Transverse colon (tissue), 4 donors: ENCODE results near the gene ADGRL2. TPM values are rescaled to one million over a fixed set of nuclear protein-coding genes. Genes with fewer than 3 reads are reported as not detected.

Experiments used
- DNase-seq: peaks from one replicate; pipeline ENCODE4 v3.0.0-alpha.2; 2019
- H3K27ac ChIP-seq, 4 donors: fragments of 200-600 bp; sonication (generic); 2 replicates each; pipeline ENCODE4 v1.5.1; 2016 to 2018; ENCODE audit warnings: inconsistent platforms in 4 of 4
- H3K27me3 ChIP-seq: fragments of 200-600 bp; sonication (generic); 2 replicates; pipeline ENCODE4 v1.5.1; 2017; ENCODE audit warnings: inconsistent platforms
- H3K36me3 ChIP-seq, 4 donors: fragments of 200-600 bp; sonication (generic); 2 replicates each; pipeline ENCODE4 v1.5.1; 2017 to 2019; ENCODE audit warnings: inconsistent platforms in 4 of 4
- H3K4me1 ChIP-seq, 4 donors: fragments of 200-600 bp; sonication (generic); 2 replicates each; pipeline ENCODE4 v1.5.1; 2017 to 2020; ENCODE audit warnings: inconsistent platforms in 4 of 4
- H3K4me3 ChIP-seq, 4 donors: fragments of 200-600 bp; sonication (generic); 1 replicate in 1 of 4; 2 replicates in 3 of 4; pipeline versions ENCODE4 v1.5.1 to v1.6.1; 2017 to 2019; ENCODE audit warnings: inconsistent platforms in 4 of 4
- H3K9me3 ChIP-seq, 2 donors: fragments of 200-600 bp; sonication (generic); 2 replicates each; pipeline ENCODE4 v1.5.1; 2017 to 2019; ENCODE audit warnings: inconsistent platforms in 2 of 2
- CTCF ChIP-seq, 5 experiments: fragments of 200-600 bp in 3 of 5; fragments of 450-650 bp in 2 of 5; sonication (generic) in 3 of 5; IDR thresholded peaks; 1 replicate in 2 of 5; 2 replicates in 3 of 5; pipeline ENCODE4 v1.5.1; 2016 to 2017; ENCODE audit warnings: antibody characterized with exemption in 5 of 5, inconsistent platforms in 3 of 5, mild to moderate bottlenecking in 2 of 5, moderate library complexity in 1 of 5
- EP300 ChIP-seq: sonication (generic); formaldehyde crosslinking; IDR thresholded peaks from one replicate; pipeline ENCODE4 v1.6.1; 2017; ENCODE audit warnings: antibody characterized with exemption, low read depth
- POLR2A ChIP-seq: fragments of 450-650 bp; IDR thresholded peaks from one replicate; pipeline ENCODE4 v1.6.1; 2016; ENCODE audit warnings: antibody characterized with exemption, mild to moderate bottlenecking, moderate library complexity
- POLR2AphosphoS5 ChIP-seq, 3 donors: sonication (generic); formaldehyde crosslinking; IDR thresholded peaks; one replicate each; pipeline ENCODE4 v1.6.1; 2016; ENCODE audit warnings: antibody characterized with exemption in 3 of 3
- WGBS, 2 donors: methylation state at CpG; one replicate each; pipeline ENCODE4 v1.1.5; 2018; ENCODE audit warnings: low coverage in 1 of 2; 5-methylcytosine and 5-hydroxymethylcytosine counted together
- in situ Hi-C, 4 donors: fragments of 200-750 bp; cut with MboI; loops; one replicate each; pipeline versions ENCODE4 v1.15.0 to v1.15.1; 2017; ENCODE audit warnings: low sequenced_read_pairs in 3 of 4, low pct_ligation_motif_present in 1 of 4, low pct_unique_long_range_greater_than_20kb in 1 of 4
- intact Hi-C: fragments of 100-400 bp; cut with DNase I; formaldehyde crosslinking; loops from one replicate; pipeline ENCODE4 v1.15.1; 2023; ENCODE audit warnings: low total_unique reads
- total RNA-seq, 4 donors: library from RNA; depleted of rRNA; stranded (reverse); fragments of >200 nt; gene quantifications; one replicate each; pipeline ENCODE4 v1.1.0, GENCODE V29; 2016

Gene ADGRL2
- total RNA-seq, 4 donors from 2014 or later = 11.5 to 16.5 (median 14.1) TPM

- Histone ChIP-seq H3K27ac (peak overlapping the region in 3 of 4 donors; percentile 22 to 93 (median 22)), H3K9me3 (no peaks in the 10 kb centered on the region), H3K4me1 (peaks cover 0 to 50% (median 0%) of the 10 kb centered on the region in 4 donors), H3K27me3 (peaks cover 94% of the 10 kb centered on the region), H3K4me3 (peak overlapping the region in 2 of 4 donors; percentile 65 to 84), H3K36me3 (no peaks in the 10 kb centered on the region)
- in situ Hi-C loops = no loop called here
- DNase-seq = no peak
- WGBS, 2 donors = 41 to 42% methylated on average over 2 of the region's 2 CpGs
- intact Hi-C loops = loop anchor here (5.0 kb wide), 1 partner anchor 1063 kb away; no protein-coding TSS in a partner anchor
- TF ChIP-seq POLR2A (no peak), EP300 (no peak)
Observed at GRCh38 chr1:81804312-81804711, 3.6 kb downstream of the ADGRL2 start.

- no peak for DNase-seq
- Histone ChIP-seq H3K4me1 (peaks cover 0 to 41% (median 0%) of the 10 kb centered on the region in 4 donors), H3K9me3 (no peaks in the 10 kb centered on the region), H3K36me3 (no peaks in the 10 kb centered on the region), H3K4me3 (no peak overlapping the region), H3K27ac (no peak overlapping the region), H3K27me3 (peaks cover 83% of the 10 kb centered on the region)
- TF ChIP-seq POLR2AphosphoS5 (IDR thresholded peaks at IDR 0.05) = no peak
- TF ChIP-seq CTCF (IDR thresholded peaks at IDR 0.05) = no peak
- no peak for TF ChIP-seq POLR2A
- TF ChIP-seq EP300 = no peak
- in situ Hi-C loops = no loop called here
- 42 to 66% methylated on average over 2 of the region's 2 CpGs for WGBS, 2 donors
- intact Hi-C loops = no loop called here
Observed at GRCh38 chr1:81805537-81806431, 5.0 kb downstream of the ADGRL2 start.

GRCh38 chr1:81806432-81806770 is 5.7 kb downstream of the ADGRL2 start:
- Histone ChIP-seq H3K9me3 (no peaks in the 10 kb centered on the region), H3K36me3 (no peaks in the 10 kb centered on the region), H3K4me1 (peaks cover 0 to 37% (median 0%) of the 10 kb centered on the region in 4 donors), H3K27me3 (peaks cover 78% of the 10 kb centered on the region), H3K4me3 (no peak overlapping the region), H3K27ac (no peak overlapping the region)
- no peak for DNase-seq
- in situ Hi-C loops = no loop called here
- TF ChIP-seq EP300 = no peak
- TF ChIP-seq POLR2AphosphoS5 (IDR thresholded peaks at IDR 0.05) = no peak
- no peak for TF ChIP-seq CTCF (IDR thresholded peaks at IDR 0.05)
- no peak for TF ChIP-seq POLR2A
- WGBS, 2 donors = 46 to 55% methylated on average over 2 of the region's 2 CpGs
- intact Hi-C loops = no loop called here

GRCh38 chr1:81808760-81809159 is 8.0 kb downstream of the ADGRL2 start:
- intact Hi-C loops (no loop called here), in situ Hi-C loops (no loop called here)
- no peak for DNase-seq
- Histone ChIP-seq H3K27me3 (peaks cover 54% of the 10 kb centered on the region), H3K27ac (no peak overlapping the region), H3K4me3 (no peak overlapping the region), H3K36me3 (no peaks in the 10 kb centered on the region), H3K4me1 (peaks cover 0 to 32% (median 0%) of the 10 kb centered on the region in 4 donors), H3K9me3 (no peaks in the 10 kb centered on the region)
- no peak for TF ChIP-seq EP300
- TF ChIP-seq POLR2AphosphoS5 (IDR thresholded peaks at IDR 0.05) = no peak
- no peak for TF ChIP-seq POLR2A
- WGBS, 2 donors = 24 to 30% methylated on average over 4 to 7 of the region's 7 CpGs

- H3K36me3 ChIP-seq = no peaks in the 10 kb centered on the region
- H3K9me3 ChIP-seq = no peaks in the 10 kb centered on the region
- 91 to 98% methylated on average over 1 of the region's 1 CpG for WGBS, 2 donors
- no peak for DNase-seq
- H3K4me3 ChIP-seq = no peak overlapping the region
- no peak overlapping the region for H3K27ac ChIP-seq
- in situ Hi-C loops = no loop called here
- H3K4me1 ChIP-seq = peaks cover 0 to 25% (median 0%) of the 10 kb centered on the region in 4 donors
- TF ChIP-seq EP300 = no peak
- TF ChIP-seq CTCF (IDR thresholded peaks at IDR 0.05) = no peak
- no peak for TF ChIP-seq POLR2A
- TF ChIP-seq POLR2AphosphoS5 (IDR thresholded peaks at IDR 0.05) = no peak
- H3K27me3 ChIP-seq = peaks cover 44% of the 10 kb centered on the region
- intact Hi-C loops = no loop called here
Observed at GRCh38 chr1:81809808-81810207, 9.1 kb downstream of the ADGRL2 start.
